Endothelial cell of umbilical vein (primary cell): Measurements from ENCODE around the gene LHX1. TPM values are rescaled to one million over a fixed set of nuclear protein-coding genes. Genes with fewer than 3 reads are reported as not detected.

ENCODE experiments used
- Bru-seq: library from RNA; stranded (reverse); fragments of 400-500 nt; gene quantifications from one replicate; lab custom pipeline; 2021; lab: Mats Ljungman, UMichigan
- BruChase-seq, 2 experiments: library from RNA; stranded (reverse); fragments of 400-500 nt; gene quantifications; one replicate each; lab custom pipeline; 2021; lab: Mats Ljungman, UMichigan
- BruUV-seq: library from RNA; stranded (reverse); fragments of 400-500 nt; replicated peaks from 2 replicates; lab custom pipeline; 2021; lab: Mats Ljungman, UMichigan
- CTCF ChIA-PET: fragments of 300-600, 350-600 bp; sonication (Branson Sonifier 250); formaldehyde crosslinking; loops from one replicate; lab custom pipeline; 2021; ENCODE audit warnings: antibody characterized with exemption, inconsistent platforms; lab: Charles Lee
- POLR2A ChIA-PET: fragments of 300-600, 350-600 bp; sonication (Branson Sonifier 250); formaldehyde crosslinking; loops from one replicate; lab custom pipeline; 2021; ENCODE audit warnings: antibody characterized with exemption, inconsistent platforms; lab: Charles Lee
- DNase-seq: peaks from one replicate; pipeline ENCODE4 v3.0.0-alpha.2; 2011; ENCODE audit warnings: low read depth, low spot score
- FAIRE-seq: peaks from 2 replicates; lab custom pipeline; 2011; peaks lifted over from hg19 to GRCh38; lab: Jason Lieb, UNC
- H2AFZ ChIP-seq: 2 replicates; pipeline ENCODE4 v1.6.0; 2012; ENCODE audit warnings: low read depth, low read length, control low read depth, inconsistent platforms
- H3K27ac ChIP-seq: 2 replicates; pipeline ENCODE4 v1.5.1; 2011; ENCODE audit warnings: low read depth, mild to moderate bottlenecking, control low read depth, low read length, moderate library complexity; ENCODE audit not compliant: insufficient read depth
- H3K27me3 ChIP-seq, 2 experiments: 2 replicates each; pipeline versions ENCODE4 v1.6.0 to v1.6.1; 2011; ENCODE audit warnings: low read length in 2 of 2, mixed read lengths in 1 of 2; ENCODE audit not compliant: control insufficient read depth in 2 of 2, insufficient read depth in 2 of 2
- H3K36me3 ChIP-seq, 2 experiments: 2 replicates in 1 of 2; 3 replicates in 1 of 2; pipeline ENCODE4 v1.5.1; 2011; ENCODE audit warnings: low read length in 2 of 2, mild to moderate bottlenecking in 1 of 2, moderate library complexity in 1 of 2; ENCODE audit not compliant: control insufficient read depth in 2 of 2, insufficient read depth in 2 of 2; ENCODE audit errors: extremely low read depth in 1 of 2
- H3K4me1 ChIP-seq: 3 replicates; pipeline ENCODE4 v1.5.1; 2011; ENCODE audit warnings: mild to moderate bottlenecking, low read length; ENCODE audit not compliant: control insufficient read depth, insufficient read depth; ENCODE audit errors: extremely low read depth
- H3K4me2 ChIP-seq: 2 replicates; pipeline ENCODE4 v1.6.1; 2011; ENCODE audit warnings: low read length, control low read depth, mixed read lengths; ENCODE audit not compliant: insufficient read depth
- H3K4me3 ChIP-seq, 3 experiments: fragments of 200-600 bp in 1 of 3; sonication (generic), shearing (Covaris generic) in 1 of 3; replicated peaks in 1 of 3; 2 replicates each; pipeline ENCODE4 v1.5.1; 2011 to 2016; ENCODE audit warnings: control low read depth in 3 of 3, low read length in 3 of 3, mild to moderate bottlenecking in 2 of 3, inconsistent platforms in 1 of 3, low read depth in 1 of 3, moderate library complexity in 1 of 3; ENCODE audit not compliant: insufficient read depth in 1 of 3
- H3K79me2 ChIP-seq: 2 replicates; pipeline ENCODE4 v1.6.0; 2012; ENCODE audit warnings: low read length, inconsistent platforms; ENCODE audit not compliant: control insufficient read depth, insufficient read depth
- H3K9ac ChIP-seq: replicated peaks from 2 replicates; pipeline ENCODE3; 2011; ENCODE audit warnings: low read length, control low read depth; ENCODE audit not compliant: insufficient read depth; ENCODE audit errors: extremely low read depth
- H3K9me1 ChIP-seq: replicated peaks from 3 replicates; pipeline ENCODE4 v1.6.0; 2011; ENCODE audit warnings: mild to moderate bottlenecking, low read length; ENCODE audit not compliant: control insufficient read depth, insufficient read depth; ENCODE audit errors: extremely low read depth
- H3K9me3 ChIP-seq: replicated peaks from 2 replicates; pipeline ENCODE4 v1.5.1; 2012; ENCODE audit warnings: low read length, inconsistent platforms; ENCODE audit not compliant: control insufficient read depth, insufficient read depth
- H4K20me1 ChIP-seq: replicated peaks from 2 replicates; pipeline ENCODE3; 2011; ENCODE audit warnings: mild to moderate bottlenecking, low read length; ENCODE audit not compliant: control insufficient read depth, insufficient read depth; ENCODE audit errors: extremely low read depth
- EZH2 ChIP-seq: IDR thresholded peaks from 2 replicates; pipeline ENCODE4 v1.6.1; 2012; ENCODE audit warnings: borderline replicate concordance, low read depth, mild to moderate bottlenecking, moderate library complexity, low read length, inconsistent platforms; ENCODE audit not compliant: severe bottlenecking
- GATA2 ChIP-seq: IDR thresholded peaks from 2 replicates; pipeline ENCODE4 v1.7.0; 2011; ENCODE audit warnings: low read depth, mild to moderate bottlenecking, moderate library complexity, mixed read lengths, low read length; ENCODE audit not compliant: insufficient read length, insufficient read depth
- POLR2A ChIP-seq: IDR thresholded peaks from 2 replicates; pipeline ENCODE4 v1.6.1; 2012; ENCODE audit warnings: low read depth, mild to moderate bottlenecking, control low read depth, low read length
- dilution Hi-C: fragments of 300-500 bp; cut with MboI; formaldehyde crosslinking; loops from one replicate; pipeline ENCODE4 v1.15.0; 2019; ENCODE audit warnings: low sequenced_read_pairs; ENCODE audit not compliant: extremely low pct_ligation_motif_present
- intact Hi-C: fragments of 100-400 bp; cut with micrococcal nuclease; formaldehyde crosslinking; loops from one replicate; pipeline ENCODE4 v1.10.0; 2022
- long read RNA-seq: library from polyadenylated mRNA; stranded (forward); transcript quantifications from one replicate; pipeline ENCODE4 v2.0.0, GENCODE V29; 2021
- polyA minus RNA-seq, 3 experiments: library from RNA; depleted of rRNA, polyadenylated mRNA; stranded (reverse); fragments of >200 nt; gene quantifications; 1 replicate in 1 of 3; 2 replicates in 2 of 3; pipeline ENCODE4 v1.2.3, GENCODE V29; 2011
- polyA plus RNA-seq, 4 experiments: library from polyadenylated mRNA; depleted of rRNA in 3 of 4; stranded (reverse) in 3 of 4; unstranded in 1 of 4; fragments of >200 nt; gene quantifications; 2 replicates each; pipeline versions ENCODE4 v1.2.1 to v1.2.3, GENCODE V29; 2011 to 2012; ENCODE audit warnings: missing spikeins in 1 of 4
- total RNA-seq: library from RNA; stranded (reverse); gene quantifications from 2 replicates; pipeline ENCODE4 v1.2.3, GENCODE V29; 2021
- TF ChIP-seq, protein P1 (sequence below), 2 donors: IDR thresholded peaks; 1 replicate in 1 of 2; 2 replicates in 1 of 2; pipeline ENCODE4 v1.5.1; 2011; ENCODE audit warnings: low read length in 2 of 2, mild to moderate bottlenecking in 2 of 2, moderate library complexity in 2 of 2, control low read depth in 1 of 2, inconsistent platforms in 1 of 2, low read depth in 1 of 2; ENCODE audit not compliant: insufficient read depth in 1 of 2; ENCODE audit errors: extremely low read depth in 1 of 2
- TF ChIP-seq, protein P2 (sequence below): IDR thresholded peaks from 2 replicates; pipeline ENCODE4 v1.6.1; 2011; ENCODE audit not compliant: insufficient read depth, insufficient read length

The LHX1 gene
- total RNA-seq (not detected in 2 replicates), polyA plus RNA-seq (not detected in 2 replicates), polyA minus RNA-seq (not detected in 2 replicates), Bru-seq, nascent RNA (not detected), BruChase-seq, experiment 1, labeled RNA remaining after a 6-hour chase (not detected), BruChase-seq, experiment 2, labeled RNA remaining after a 2-hour chase (not detected)
- not detected in 2 replicates for polyA plus RNA-seq (2011; cell fraction: cytosol; rRNA removed)
- not detected in 2 replicates for polyA plus RNA-seq (2011; cell fraction: nucleus; rRNA removed)
- not detected in 2 replicates for polyA plus RNA-seq (2012)
- not detected for polyA minus RNA-seq (2011; cell fraction: cytosol; rRNA and poly(A)+ RNA removed)
- not detected in 2 replicates for polyA minus RNA-seq (2011; cell fraction: nucleus; rRNA and poly(A)+ RNA removed)
- long read RNA-seq = 0 reads

DNA sequence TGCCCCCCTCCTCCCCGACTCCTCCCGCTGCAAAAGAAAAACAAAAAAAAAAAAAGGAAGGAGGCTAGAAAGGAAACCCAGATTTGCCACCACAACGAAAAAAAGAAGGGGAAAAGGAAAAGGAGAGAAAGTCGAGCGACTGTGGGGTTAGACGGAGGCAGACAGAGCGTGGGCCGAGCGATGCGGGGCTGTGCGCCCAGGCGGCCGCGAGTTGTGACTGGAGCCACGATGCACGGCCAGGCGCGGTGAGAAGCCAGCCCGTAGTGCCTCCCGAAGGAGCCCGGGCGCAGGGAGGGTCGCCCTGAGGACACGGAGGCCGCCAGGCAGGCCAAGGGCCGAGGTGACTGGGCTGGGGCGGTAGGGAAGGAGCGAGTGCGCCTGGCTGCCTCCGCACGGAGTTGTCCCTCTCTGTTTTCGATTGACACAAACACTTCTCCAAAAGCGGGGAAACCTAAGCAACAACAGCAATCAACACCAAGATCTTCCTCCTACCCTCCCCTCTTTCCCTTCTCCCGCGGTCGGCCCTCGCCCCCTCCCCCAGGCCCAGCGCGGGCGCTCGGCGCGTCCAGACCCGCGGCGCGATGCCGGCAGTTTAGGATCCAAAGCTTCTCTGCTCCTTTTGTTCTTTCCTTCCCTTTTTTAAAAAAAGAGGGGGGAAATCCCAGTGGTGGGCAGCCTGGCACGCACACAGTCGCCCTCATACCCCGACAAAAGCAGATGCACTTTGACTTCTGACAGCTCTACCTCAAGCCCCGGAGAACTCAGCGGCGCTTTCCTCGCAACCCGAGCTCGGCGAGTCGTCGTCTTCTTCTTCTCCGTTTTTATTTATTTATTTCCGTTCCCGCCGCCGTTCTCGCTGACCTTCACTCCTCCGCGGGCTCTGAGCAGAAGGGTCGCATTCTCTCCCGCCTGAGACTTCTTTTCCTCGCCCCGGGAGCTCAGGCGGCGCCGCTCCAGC lies at the start of gene LHX1:
TSS of gene LHX1 (plus strand) at position 475 of the 958 bp plus-strand sequence. CDS start 723 bp downstream, outside the sequence.
- POLR2A ChIA-PET = no interaction called here
- H3K27me3 ChIP-seq = peaks cover 93 to 99% of the 10 kb centered on the region in 2 experiments
- no peak for DNase-seq
- H3K9me3 ChIP-seq = no peaks in the 10 kb centered on the region
- no peak within 1 kb of the TSS for H3K4me2 ChIP-seq
- no peaks in the 10 kb centered on the region for H3K79me2 ChIP-seq
- peak within 1 kb of the TSS in 1 of 3 experiments; percentile 15 for H3K4me3 ChIP-seq
- no peak within 1 kb of the TSS for H3K27ac ChIP-seq
- FAIRE-seq = no peak
- BruUV-seq = no TSS peak
- H3K36me3 ChIP-seq = no peaks in the 10 kb centered on the region
- intact Hi-C loops = loop anchor here (1.0 kb wide), 1 partner anchor 20 kb away; no protein-coding TSS in a partner anchor
- TF ChIP-seq, protein P1, sequence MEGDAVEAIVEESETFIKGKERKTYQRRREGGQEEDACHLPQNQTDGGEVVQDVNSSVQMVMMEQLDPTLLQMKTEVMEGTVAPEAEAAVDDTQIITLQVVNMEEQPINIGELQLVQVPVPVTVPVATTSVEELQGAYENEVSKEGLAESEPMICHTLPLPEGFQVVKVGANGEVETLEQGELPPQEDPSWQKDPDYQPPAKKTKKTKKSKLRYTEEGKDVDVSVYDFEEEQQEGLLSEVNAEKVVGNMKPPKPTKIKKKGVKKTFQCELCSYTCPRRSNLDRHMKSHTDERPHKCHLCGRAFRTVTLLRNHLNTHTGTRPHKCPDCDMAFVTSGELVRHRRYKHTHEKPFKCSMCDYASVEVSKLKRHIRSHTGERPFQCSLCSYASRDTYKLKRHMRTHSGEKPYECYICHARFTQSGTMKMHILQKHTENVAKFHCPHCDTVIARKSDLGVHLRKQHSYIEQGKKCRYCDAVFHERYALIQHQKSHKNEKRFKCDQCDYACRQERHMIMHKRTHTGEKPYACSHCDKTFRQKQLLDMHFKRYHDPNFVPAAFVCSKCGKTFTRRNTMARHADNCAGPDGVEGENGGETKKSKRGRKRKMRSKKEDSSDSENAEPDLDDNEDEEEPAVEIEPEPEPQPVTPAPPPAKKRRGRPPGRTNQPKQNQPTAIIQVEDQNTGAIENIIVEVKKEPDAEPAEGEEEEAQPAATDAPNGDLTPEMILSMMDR (IDR thresholded peaks at IDR 0.05; ENCODE audit: extremely low read depth in 1 of 2, insufficient read depth in 1 of 2, low read depth in 1 of 2, low read length in 2 of 2) = no peak
- TF ChIP-seq POLR2A = no peak
- TF ChIP-seq EZH2 = peak; percentile 92
- no peak for TF ChIP-seq GATA2
- TF ChIP-seq, protein P2, sequence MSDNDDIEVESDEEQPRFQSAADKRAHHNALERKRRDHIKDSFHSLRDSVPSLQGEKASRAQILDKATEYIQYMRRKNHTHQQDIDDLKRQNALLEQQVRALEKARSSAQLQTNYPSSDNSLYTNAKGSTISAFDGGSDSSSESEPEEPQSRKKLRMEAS = no peak
- peaks cover 9% of the 10 kb centered on the region for H3K4me1 ChIP-seq
- H4K20me1 ChIP-seq = no peaks in the 10 kb centered on the region
- no peaks in the 10 kb centered on the region for H3K9me1 ChIP-seq
- no peak within 1 kb of the TSS for H2AFZ ChIP-seq
- dilution Hi-C loops = no loop called here
- no peak within 1 kb of the TSS for H3K9ac ChIP-seq
- CTCF ChIA-PET = interaction anchor here (0.6 to 1.8 kb wide), 3 partner anchors 12 to 111 kb away, joined by 3 to 8 read pairs (median 5); partner anchors contain the start of gene AATF
